ENCODE data around the gene ADGRF4. TPM values are rescaled to one million over a fixed set of nuclear protein-coding genes. Genes with fewer than 3 reads are reported as not detected.

The ADGRF4 gene
- total and polyA plus RNA-seq, 9 of the 15 experiments (the other 6 are each of a cell fraction or from before 2014, with no cell fraction given) = not detected

- Histone ChIP-seq H3K27ac (ENCODE audit: extremely low read depth, low read depth, low read length) (no peak overlapping the region), H3K79me2 (ENCODE audit: control insufficient read depth, insufficient read depth, low read length) (no peaks in the 10 kb centered on the region), H2AFZ (ENCODE audit: low read depth, low read length) (no peak overlapping the region), H3K27me3 (ENCODE audit: control insufficient read depth in 2 of 2, insufficient read depth in 2 of 2, low read length in 2 of 2) (no peaks in the 10 kb centered on the region), H3K9me1 (ENCODE audit: control insufficient read depth, insufficient read depth, low read length) (no peaks in the 10 kb centered on the region), H3K4me1 (replicated peaks in 1 of 2; ENCODE audit: control insufficient read depth in 2 of 2, insufficient read depth in 2 of 2, low read length in 2 of 2) (no peaks in the 10 kb centered on the region), H3K36me3 (ENCODE audit: control insufficient read depth, insufficient read depth, low read length) (no peaks in the 10 kb centered on the region), H3K4me3 (no peak overlapping the region), H3K4me2 (ENCODE audit: insufficient read depth, low read length) (no peak overlapping the region), H3K9me3 (replicated peaks; ENCODE audit: control insufficient read depth, insufficient read depth, low read depth, low read length) (no peaks in the 10 kb centered on the region), H4K20me1 (replicated peaks; ENCODE audit: control insufficient read depth, insufficient read depth, low read length) (no peaks in the 10 kb centered on the region), H3K9ac (ENCODE audit: insufficient read depth in 1 of 2, low read depth in 2 of 2, low read length in 2 of 2) (no peak overlapping the region)
- 0% methylated on average over 2 of the region's 2 CpGs for WGBS (ENCODE audit: insufficient coverage, low coverage, missing lambda C conversion rate)
- ChIA-PET POLR2A (interaction anchor here (0.6 kb wide), 1 partner anchor 150 kb away, joined by 4 read pairs; no protein-coding TSS in a partner anchor), CTCF (ENCODE audit: low intra/inter-chr PET ratio) (no interaction called here)
- ATAC-seq (0 out of 3 replicates have a peak, but pooled peaks have one; percentile 32), FAIRE-seq (no peak), DNase-seq (ENCODE audit: extremely low read depth in 1 of 4, low spot score in 3 of 4) (no peak)
- in situ Hi-C loops (cut with MboI) = no loop called here
- no peak for TF ChIP-seq ZNF592 (IDR thresholded peaks at IDR 0.05)
- no peak for TF ChIP-seq ERF (CRISPR knock-in tag; IDR thresholded peaks at IDR 0.05)
- no peak for TF ChIP-seq ZNF57 (CRISPR knock-in tag; IDR thresholded peaks at IDR 0.05)
- TF ChIP-seq GATAD2B (IDR thresholded peaks at IDR 0.05; ENCODE audit: borderline replicate concordance) = no peak
- TF ChIP-seq BRD9 (IDR thresholded peaks at IDR 0.05; ENCODE audit: low read depth, partially characterized antibody) = no peak
- no peak for TF ChIP-seq KDM5B (IDR thresholded peaks at IDR 0.05; ENCODE audit: insufficient replicate concordance, low read depth, low read length)
- TF ChIP-seq GABPA (tag; conservative IDR thresholded peaks at IDR 0.05; ENCODE audit: low read depth) = no peak
- no peak for TF ChIP-seq CEBPB (tag; IDR thresholded peaks at IDR 0.05)
- no peak for TF ChIP-seq TRIM25 (IDR thresholded peaks at IDR 0.05; ENCODE audit: borderline replicate concordance)
- TF ChIP-seq RFX1 (IDR thresholded peaks at IDR 0.05) = no peak
- no peak for TF ChIP-seq DEAF1 (CRISPR knock-in tag; IDR thresholded peaks at IDR 0.05)
- intact Hi-C loops (cut with micrococcal nuclease) = no loop called here
- BruUV-seq (replicated peaks) = no TSS peak
Observed at GRCh38 chr6:47741807-47742206, 43.4 kb downstream of the ADGRF4 start.

All from K562 (cell line).